Sigmoid colon (tissue), 4 donors: ENCODE data around the gene USP22.

Experiments
- EP300 ChIP-seq, 4 donors: sonication (generic); formaldehyde crosslinking; IDR thresholded peaks; one replicate each; pipeline ENCODE4 v1.6.1; 2017; ENCODE audit warnings: antibody characterized with exemption in 4 of 4
- POLR2A ChIP-seq, 2 donors: fragments of 450-650 bp; IDR thresholded peaks; one replicate each; pipeline ENCODE4 v1.6.1; 2016; ENCODE audit warnings: antibody characterized with exemption in 2 of 2, mild to moderate bottlenecking in 2 of 2, moderate library complexity in 2 of 2
- POLR2AphosphoS5 ChIP-seq, 4 donors: sonication (generic); formaldehyde crosslinking; IDR thresholded peaks; one replicate each; pipeline ENCODE4 v1.6.1; 2017; ENCODE audit warnings: antibody characterized with exemption in 4 of 4
- TF ChIP-seq, protein P1 (sequence below), 4 experiments: fragments of 450-650 bp in 3 of 4; fragments of 200-600 bp in 1 of 4; IDR thresholded peaks; one replicate each; pipeline ENCODE4 v1.5.1; 2016 to 2019; ENCODE audit warnings: antibody characterized with exemption in 4 of 4, mild to moderate bottlenecking in 3 of 4, moderate library complexity in 2 of 4

- TF ChIP-seq POLR2A (IDR thresholded peaks at IDR 0.05) (no peak), POLR2AphosphoS5 (IDR thresholded peaks at IDR 0.05) (no peak), EP300 (IDR thresholded peaks at IDR 0.05) (no peak)
- TF ChIP-seq, protein P1, sequence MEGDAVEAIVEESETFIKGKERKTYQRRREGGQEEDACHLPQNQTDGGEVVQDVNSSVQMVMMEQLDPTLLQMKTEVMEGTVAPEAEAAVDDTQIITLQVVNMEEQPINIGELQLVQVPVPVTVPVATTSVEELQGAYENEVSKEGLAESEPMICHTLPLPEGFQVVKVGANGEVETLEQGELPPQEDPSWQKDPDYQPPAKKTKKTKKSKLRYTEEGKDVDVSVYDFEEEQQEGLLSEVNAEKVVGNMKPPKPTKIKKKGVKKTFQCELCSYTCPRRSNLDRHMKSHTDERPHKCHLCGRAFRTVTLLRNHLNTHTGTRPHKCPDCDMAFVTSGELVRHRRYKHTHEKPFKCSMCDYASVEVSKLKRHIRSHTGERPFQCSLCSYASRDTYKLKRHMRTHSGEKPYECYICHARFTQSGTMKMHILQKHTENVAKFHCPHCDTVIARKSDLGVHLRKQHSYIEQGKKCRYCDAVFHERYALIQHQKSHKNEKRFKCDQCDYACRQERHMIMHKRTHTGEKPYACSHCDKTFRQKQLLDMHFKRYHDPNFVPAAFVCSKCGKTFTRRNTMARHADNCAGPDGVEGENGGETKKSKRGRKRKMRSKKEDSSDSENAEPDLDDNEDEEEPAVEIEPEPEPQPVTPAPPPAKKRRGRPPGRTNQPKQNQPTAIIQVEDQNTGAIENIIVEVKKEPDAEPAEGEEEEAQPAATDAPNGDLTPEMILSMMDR (IDR thresholded peaks at IDR 0.05): no peak
Measured at GRCh38 chr17:21036361-21036881, 6.4 kb downstream of the USP22 start.
